AG09319 (cell line): ENCODE measurements around the gene ADM.

Experiments
- DNase-seq: peaks from one replicate; pipeline ENCODE4 v3.0.0-alpha.2; 2010; ENCODE audit warnings: low read depth; ENCODE audit errors: extremely low read depth
- TF ChIP-seq, protein P1 (sequence below): IDR thresholded peaks from 2 replicates; pipeline ENCODE4 v1.5.1; 2011; ENCODE audit warnings: low read depth, mild to moderate bottlenecking, inconsistent platforms, low read length, moderate library complexity

ADM gene

DNA sequence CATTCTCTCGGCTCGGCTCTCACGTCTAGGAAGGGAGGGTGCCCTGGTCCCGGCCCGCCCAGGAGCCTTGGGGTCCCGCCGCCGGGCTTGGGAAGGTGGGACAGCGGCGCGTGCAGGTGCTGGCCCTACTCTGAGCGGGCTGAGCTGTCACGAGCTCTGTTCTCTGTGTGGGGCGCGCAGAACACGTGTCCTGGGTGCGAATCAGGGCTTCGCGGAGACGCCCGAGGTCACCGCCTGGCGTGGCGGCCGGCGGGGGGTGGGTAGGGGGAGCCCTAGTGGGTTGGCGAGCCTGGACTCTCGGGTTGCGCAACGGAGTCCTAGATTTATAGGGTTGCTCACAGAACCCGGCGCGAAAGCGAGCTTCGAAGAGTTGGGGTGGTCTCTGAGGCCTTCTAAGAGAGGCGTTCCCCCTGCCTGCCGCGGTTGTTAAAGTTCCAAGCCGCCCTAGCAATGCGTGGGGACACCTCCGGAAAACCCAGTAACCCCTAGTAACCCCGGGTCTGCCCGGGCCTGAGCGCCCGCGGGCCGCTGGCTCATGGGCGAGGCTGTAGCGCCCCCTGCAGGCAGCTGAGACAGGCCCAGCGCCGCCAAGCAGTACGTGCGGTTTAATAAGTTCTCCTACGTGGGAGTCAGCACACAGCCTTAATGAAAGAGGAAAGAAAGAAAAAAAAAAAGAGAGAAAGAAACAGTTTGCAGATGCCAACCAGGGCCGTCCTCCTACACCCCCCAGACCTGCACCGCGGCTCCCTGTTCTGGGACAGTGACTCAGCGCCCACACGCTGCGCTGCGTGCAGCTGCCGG is 2.7 kb downstream of the ADM start:
- TF ChIP-seq, protein P1, sequence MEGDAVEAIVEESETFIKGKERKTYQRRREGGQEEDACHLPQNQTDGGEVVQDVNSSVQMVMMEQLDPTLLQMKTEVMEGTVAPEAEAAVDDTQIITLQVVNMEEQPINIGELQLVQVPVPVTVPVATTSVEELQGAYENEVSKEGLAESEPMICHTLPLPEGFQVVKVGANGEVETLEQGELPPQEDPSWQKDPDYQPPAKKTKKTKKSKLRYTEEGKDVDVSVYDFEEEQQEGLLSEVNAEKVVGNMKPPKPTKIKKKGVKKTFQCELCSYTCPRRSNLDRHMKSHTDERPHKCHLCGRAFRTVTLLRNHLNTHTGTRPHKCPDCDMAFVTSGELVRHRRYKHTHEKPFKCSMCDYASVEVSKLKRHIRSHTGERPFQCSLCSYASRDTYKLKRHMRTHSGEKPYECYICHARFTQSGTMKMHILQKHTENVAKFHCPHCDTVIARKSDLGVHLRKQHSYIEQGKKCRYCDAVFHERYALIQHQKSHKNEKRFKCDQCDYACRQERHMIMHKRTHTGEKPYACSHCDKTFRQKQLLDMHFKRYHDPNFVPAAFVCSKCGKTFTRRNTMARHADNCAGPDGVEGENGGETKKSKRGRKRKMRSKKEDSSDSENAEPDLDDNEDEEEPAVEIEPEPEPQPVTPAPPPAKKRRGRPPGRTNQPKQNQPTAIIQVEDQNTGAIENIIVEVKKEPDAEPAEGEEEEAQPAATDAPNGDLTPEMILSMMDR, result peak; percentile 80
- peak; percentile 81 for DNase-seq

DNA sequence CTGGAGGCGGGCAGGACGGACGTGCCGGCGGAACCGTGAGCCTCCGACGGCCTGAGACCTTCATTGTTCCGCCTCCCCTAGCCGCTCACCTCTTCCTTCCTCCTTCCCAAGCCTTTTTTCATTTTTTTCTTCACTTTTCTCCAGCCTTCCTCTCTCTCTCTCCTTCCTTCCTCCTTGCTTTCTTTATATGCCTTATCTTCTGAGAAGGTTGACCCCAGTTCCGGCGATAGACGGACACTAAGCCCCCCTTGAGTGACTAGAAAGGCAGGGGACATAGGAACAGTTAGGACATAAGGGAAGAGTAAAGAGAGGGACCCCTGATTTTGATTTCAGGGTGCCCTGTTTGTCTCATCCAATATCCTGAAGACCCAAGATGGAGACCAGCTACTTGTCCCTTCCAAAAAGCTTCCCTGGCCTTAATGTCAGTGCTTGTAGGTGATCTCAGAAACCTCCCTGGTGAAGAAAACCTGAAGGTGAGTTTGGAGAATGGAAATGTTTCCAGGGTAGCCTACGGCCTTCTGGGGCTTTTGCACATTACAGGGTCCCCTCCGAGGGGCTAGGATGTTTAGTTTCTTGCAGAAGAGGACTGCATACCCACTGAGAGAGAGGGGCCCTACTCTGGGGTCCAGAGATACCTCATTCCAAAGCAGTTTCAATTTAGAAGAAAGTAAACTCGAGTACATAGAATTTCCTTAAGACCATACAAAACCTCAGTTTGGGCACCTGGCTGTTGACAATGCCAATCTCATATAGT is 3.5 kb downstream of the ADM start:
- no peak for DNase-seq
- TF ChIP-seq, protein P1, result no peak

DNA sequence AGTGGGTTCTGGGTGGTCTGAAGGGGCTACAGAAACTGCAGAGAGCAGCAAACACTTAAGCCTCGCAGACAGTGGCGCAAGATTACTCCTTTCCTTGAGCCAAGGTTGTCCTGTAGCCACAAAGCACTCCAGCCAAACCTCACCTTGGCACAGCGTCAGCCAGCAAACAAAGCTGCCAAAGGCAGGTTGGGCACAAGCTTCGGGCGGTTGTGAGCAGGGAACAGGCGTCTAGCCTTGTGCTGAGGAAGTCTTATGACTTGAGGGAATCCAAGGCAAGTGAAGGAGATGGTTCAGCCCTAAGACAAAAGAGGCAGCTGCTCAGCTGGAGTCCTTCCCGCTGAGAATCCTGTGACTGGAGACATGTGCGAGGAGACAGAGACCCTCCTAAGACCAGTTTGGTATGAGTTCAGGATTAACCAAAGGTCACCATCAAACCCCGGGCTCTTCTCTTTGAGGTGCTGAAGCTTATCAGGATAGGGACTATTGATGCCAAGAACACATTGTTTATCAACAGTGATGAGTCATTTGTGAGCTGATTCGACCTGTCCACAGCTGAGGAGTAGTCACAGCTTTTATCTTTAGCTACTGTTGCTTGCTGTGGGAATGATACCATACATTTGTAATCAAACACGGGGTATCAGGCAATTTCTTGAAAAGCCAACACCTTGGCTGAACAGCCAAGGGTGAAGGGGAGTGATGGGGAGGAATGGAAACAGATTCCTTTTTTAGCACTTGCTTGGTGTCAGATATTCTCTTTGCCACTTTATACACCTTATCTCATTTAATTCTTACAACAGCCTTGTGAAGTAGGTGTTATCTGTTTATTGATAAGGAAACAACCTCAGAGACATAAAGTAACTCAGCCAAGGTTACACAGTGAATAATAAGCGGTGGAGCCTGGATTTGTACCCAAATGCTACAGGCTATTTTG is 4.6 kb downstream of the ADM start:
- peak; percentile 88 for DNase-seq
- TF ChIP-seq, protein P1, result no peak

DNA sequence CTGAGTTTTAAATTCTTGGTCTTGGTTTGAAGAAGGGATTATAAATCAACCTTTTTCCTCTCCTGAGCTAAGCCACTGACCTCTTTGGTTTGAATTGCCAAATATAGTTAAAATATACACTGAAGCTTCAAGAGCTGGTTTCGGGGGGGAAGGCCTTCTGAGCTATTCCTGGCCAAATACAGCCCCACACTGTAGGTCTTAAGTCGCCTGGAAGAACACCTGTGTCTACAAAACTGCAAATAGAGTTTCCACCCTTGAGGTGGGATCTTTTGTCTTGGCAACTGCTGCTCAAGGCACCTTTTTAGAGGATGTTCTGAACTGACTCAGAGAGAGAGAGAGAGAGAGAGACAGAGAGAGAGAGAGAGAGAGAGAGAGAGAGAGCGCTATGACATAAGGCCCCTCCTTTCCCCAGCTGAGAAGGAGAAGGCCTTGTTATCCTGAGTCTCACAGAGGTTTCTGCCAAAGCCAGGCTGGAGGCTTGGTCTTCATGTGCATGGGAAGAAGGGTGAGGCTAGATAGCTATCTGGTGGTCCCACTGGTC is 5.5 kb downstream of the ADM start:
- DNase-seq, result no peak
- TF ChIP-seq, protein P1, result no peak

DNA sequence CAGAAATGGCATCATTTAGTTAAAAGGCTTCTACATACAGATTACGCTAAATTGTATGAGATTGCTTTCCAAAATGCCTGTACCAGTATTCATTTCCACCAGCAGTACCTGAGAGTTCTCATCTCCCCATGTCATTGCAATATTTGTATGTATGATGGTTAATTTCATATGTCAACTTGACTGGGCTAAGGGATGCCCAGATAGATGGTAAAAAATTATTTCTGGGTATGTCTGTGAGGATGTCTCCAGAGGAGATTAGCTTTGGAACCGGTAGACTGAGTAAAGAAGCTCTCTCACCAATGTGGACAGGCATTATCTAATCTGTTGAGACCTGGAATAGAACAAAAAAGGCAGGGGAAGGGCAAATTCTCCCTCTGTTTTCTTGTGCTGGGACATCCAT is 6.9 kb downstream of the ADM start:
- TF ChIP-seq, protein P1, result no peak
- DNase-seq, result no peak

DNA sequence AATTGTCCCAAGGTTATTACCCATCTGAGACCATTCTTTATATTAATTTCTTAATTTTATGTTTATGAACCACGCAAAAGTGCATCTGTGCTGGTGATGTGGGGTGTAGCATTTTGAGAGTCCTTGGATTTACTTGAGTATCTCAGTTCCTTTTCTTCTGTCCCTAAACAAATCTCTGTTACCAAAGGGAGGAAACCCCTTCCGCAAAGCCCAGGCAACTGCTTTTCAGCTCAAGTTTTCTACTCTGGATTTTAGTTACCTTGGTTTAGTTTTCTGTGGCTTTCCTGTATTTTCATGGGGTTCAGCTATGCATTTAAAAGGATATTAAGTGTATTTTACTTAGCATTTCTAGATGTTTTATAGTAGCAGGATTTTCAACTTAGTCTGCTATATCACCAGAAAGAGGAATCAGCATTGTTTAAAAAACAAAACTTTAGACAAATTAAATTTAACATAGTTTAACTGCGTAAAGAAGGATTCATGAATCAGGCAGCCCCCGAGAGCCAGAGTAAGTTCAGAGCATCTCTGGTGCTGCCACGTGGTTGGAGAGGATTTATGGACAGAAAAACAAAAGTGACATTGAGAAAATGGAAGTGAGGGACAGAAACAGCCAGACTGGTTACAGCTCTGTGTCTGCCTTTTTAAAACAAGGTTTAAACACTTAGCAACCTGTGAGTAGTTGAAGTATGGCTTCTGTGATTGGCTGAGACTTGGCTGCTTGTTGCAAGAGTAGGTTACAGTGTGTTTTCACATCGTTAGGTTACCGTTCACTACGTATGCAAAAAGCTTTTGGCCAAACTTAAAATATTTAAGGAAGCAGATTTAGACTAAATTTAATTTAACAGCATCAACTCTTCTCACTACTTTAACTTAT is 9.6 kb downstream of the ADM start:
- DNase-seq, result no peak
- TF ChIP-seq, protein P1, result no peak
